ENCODE results near the gene C17orf107.
"Not testable (repeated sequence)": the region's sequence is repeated elsewhere in the genome, so short reads cannot be mapped to it uniquely, and the experiment has no call there.

Gene C17orf107

DNA sequence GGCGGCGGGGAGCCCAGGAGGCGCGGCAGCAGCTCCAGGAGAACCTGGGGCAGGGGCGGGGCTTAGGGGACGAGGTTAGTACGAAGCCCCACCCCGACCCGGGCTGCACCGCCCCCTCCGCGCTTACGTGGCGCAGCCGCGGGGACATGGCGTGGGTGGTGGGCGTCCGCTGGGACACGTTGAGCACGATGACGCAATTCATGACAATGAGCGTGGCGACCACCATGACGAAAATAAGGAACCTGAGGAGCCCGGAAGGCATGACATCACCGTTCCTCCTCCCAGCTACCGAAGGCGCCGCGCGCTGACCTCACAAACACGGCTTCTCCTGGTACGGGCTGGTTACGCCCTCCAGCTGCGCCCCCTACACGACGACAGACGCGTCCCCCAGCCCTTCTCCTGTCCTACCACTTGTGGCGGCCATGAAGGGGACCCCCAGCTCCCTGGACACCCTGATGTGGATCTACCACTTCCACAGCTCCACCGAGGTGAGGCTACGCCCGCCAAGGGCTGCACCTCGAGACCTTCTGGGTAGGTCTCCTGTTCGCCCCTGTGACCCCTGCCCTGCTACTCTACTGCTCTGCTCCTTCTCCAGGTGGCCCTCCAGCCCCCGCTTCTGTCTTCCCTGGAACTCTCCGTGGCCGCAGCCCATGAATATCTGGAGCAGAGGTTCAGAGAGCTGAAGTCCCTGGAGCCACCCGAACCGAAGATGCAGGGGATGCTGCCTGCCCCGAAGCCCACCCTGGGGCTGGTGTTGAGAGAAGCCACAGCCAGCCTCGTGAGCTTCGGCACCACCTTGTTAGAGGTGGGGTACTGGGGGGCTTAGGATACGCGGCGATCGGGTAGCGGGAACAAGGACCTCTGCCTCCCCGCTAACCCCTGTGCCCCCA, at the start of gene C17orf107:
TSS of gene C17orf107 (plus strand) at position 196 of the 890 bp plus-strand sequence. CDS start at position 423, 227 bp downstream.
- no peak for DNase-seq (ENCODE audit: low spot score)

DNA sequence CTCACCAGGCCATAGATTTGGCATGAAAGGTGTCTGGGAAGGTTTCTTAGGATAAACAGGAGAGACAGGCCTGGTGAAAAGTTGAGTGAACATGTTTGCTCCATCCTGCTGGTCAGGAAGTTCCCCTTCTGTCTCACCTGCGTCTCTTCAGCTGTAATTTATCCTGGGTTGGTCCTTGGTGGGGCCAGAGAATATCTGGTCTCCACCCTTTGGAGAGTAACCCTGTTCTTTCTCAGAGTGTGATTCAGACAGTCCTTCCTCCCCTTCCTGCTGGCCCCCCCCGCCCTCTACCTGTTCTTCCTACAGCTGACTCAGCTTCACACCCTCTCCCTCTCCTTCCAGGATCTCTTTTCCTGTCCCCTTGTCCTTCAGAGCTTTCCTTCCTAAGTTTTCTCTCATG, 49.1 kb upstream of the C17orf107 start:
- no peak for DNase-seq (ENCODE audit: low spot score)

DNA sequence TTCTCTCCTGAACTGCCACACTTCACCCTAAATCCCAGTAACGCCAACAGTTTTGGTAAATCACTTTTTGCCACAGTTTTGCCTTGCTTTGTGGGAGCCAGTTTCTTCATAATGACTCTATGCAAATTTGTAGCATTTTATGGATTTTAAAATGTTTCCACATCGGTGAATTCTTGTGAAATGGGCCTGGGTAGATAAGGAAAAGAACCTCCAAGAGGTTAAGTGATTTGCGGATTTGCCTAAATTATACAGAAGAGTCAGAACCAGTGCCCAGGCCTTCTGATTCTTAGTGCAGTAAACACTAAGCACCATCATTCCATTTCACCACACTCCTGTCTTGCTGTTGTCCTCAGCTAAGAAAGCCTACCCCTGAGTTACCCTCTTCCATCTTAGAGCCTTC, 48.3 kb upstream of the C17orf107 start:
- DNase-seq (ENCODE audit: low spot score), result no peak

DNA sequence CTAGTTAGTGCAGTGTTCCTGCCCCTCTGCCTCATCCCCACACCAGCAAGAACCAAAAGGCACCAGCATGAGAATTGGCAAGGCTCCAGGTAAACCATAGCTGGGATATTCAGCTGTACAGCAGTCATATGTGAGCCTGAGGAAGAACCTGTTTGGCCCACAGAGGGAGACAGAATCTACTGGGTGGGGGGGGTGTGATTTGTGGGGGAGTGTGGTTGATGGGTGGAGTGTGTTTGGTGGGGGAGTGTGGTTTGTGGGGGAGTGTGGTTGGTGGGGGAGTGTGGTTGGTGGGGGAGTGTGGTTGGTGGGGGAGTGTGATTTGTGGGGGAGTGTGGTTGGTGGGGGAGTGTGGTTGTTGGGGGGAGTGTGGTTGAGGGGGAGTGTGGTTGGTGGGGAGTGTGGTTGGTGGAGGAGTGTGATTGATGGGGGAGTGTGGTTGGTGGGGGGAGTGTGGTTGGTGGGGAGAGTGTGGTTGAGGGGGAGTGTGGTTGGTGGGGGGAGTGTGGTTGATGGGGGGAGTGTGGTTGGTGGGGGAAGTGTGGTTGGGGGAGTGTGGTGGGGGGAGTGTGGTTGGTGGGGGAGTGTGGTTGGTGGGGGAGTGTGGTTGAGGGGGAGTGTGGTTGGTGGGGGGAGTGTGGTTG, 46.6 kb upstream of the C17orf107 start:
- no peak for DNase-seq (ENCODE audit: low spot score)

DNA sequence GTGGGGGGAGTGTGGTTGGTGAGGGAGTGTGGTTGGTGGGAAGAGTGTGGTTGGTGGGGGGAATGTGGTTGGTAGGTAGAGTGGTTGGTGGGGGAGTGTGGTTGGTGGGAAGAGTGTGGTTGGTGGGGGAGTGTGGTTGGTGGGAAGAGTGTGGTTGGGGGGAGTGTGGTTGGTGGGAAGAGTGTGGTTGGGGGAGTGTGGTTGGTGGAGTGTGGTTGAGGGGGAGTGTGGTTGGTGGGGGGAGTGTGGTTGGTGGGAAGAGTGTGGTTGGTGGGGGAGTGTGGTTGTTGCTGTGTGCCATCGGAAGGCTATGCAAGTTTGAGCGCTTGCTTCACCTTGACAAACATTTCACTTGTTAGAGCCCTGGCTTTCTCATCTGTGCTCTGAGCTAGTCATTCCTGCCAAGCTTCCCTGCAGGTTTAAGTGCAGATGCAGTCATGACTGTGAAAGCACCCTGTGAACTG, 46.1 kb upstream of the C17orf107 start:
- no peak for DNase-seq (ENCODE audit: low spot score)

DNA sequence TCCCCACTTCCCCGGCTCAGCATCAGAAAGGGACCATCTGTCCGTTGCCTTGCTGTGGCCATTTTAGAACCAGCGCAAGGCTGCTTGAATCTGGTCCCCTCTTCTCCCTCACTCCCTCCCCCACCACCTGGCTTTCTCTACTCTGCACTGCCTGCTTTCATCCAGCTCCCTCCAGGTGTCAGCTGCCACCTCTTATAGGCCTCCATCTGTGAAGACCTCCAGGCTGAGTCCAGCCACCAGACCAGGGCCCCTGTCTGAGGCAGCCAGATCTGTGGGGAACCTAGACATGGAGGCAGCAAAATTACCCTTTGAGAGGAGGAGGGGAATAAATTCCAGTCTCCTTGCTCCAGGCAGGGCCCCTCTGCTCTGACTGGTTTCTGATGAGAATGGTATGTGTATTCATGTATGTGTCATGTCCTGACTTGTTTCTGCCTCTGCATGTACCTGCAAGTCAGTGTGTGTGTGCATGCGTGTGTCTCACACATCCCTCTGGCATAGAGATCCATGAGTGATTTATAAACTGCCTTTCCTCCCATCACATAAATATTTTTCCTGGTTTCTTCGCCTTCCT, 45.1 kb upstream of the C17orf107 start:
- DNase-seq (ENCODE audit: low spot score), result no peak

DNA sequence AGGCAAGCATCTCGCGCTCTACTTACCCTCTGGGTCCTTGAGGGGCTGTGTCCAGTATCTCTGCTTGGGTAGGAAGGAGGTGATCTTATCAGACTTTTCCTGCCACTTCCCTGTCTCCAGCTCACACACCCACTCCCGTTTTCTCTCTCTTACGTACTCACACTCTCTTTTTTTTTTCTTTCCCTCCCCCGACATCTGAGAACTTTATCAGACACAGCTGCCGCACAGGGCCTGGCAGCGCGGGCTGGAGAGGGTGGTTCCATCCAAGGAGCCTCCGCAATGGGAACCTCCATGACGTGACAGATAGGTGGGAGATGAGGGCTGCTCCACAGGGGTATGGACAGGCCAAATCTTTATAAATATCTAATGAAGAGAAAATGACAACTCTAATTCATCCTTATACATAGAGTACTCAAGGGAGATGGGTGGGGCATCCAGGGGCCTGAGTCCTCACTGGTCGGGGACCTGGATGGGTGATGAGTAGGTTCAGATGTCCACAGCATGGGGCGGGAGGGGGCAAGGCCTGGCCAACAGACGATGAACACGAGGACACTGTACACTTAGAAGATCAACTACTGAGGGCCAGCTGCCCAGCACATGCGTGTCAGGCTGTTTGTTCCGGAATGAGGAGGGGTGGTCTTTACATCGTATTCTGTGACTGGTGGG, 42.9 kb upstream of the C17orf107 start:
- DNase-seq (ENCODE audit: low spot score), result no peak

DNA sequence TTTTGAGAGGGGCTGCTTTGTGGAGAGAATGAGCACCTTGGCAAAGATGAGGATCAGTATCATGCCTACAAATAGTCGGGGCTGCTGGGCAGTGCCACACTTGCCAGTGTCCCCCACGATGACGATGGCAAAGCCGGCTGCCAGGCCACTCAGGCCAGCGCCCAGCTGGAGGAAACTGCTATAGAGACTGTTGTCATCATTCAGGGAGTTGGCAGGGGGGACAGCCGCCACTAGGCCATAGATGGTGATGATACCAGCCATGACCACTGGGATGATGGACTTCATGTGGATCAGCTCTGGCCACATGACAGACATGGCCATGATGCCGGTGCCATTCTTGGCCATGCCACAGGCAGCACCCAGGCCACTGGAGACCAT, 42.4 kb upstream of the C17orf107 start:
- DNase-seq (ENCODE audit: low spot score), result no peak

DNA sequence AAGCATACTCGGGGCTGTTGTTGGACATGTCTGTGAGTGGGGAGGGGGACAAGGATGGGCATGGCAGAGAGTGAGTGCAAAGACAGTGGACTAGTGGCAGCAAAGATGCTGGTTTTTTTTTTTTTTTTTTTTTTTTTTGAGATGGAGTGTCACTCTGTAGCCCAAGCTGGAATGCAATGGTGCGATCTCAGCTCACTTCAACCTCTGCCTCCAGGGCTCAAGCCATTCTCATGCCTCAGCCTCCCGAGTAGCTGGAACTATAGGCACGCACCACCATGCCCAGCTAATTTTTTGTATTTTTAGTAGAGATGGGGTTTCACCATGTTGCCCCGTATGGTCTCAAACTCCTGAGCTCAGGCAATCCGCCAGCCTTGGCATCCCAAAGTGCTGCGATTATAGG, 42.0 kb upstream of the C17orf107 start:
- not testable (repeated sequence) for DNase-seq (ENCODE audit: low spot score)

DNA sequence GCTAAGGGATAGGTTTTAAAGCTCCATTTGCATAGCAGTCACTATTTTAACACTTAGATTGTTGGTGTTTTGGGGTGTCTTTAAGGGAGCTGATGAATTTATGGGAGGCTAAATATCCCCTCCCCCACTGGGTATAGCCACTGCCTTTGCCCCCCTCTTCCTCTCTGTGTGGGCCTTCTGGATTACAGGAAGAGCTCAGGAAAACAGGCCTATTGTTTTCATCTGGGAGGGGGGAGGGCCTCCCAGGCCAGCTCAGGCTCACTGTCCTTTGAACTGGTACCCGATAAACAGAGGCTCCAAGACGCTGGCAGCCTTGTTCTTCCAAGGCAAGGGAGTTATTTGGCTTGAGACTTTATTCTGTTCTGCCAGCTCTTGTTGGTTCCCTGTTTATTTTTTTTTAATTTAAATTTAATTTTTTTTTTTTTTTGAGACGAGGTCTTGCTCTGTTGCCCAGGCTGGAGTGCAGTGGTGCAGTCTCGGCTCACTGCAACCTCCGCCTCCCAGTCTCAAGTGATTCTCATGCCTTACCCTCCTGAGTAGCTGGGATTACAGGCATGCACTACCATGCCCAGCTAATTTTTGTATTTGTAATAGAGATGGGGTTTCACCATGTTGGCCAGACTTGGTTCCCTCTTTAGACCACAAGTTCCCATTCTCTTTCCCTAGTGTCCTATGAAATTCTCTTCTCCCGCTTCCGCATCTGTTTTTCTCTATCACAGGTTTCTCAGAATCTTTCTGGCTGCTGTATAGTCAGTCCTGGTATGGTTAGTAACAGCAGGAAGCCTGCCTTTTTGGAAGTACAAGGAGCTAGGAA, 41.1 kb upstream of the C17orf107 start:
- peak; percentile 28 for DNase-seq (ENCODE audit: low spot score)

DNA sequence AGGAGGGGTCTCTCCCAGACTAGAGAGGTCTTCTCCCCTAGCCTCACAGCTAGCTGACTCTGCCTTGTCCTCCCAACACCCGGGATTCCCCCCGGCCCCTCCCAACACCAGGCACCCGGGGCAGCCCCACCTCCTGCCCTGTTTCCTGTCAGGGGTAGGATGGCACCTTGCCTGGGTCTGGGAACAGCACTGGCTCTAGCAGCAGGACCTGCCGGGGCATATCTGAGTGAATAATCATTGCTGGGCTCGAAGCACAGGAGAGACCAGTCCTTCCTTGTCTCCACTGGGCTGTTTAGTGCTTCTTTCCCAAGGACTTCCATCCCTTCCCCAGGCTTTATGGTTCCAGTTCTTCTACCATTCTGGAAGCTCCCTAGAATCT, 40.5 kb upstream of the C17orf107 start:
- DNase-seq (ENCODE audit: low spot score), result peak; percentile 22

DNA sequence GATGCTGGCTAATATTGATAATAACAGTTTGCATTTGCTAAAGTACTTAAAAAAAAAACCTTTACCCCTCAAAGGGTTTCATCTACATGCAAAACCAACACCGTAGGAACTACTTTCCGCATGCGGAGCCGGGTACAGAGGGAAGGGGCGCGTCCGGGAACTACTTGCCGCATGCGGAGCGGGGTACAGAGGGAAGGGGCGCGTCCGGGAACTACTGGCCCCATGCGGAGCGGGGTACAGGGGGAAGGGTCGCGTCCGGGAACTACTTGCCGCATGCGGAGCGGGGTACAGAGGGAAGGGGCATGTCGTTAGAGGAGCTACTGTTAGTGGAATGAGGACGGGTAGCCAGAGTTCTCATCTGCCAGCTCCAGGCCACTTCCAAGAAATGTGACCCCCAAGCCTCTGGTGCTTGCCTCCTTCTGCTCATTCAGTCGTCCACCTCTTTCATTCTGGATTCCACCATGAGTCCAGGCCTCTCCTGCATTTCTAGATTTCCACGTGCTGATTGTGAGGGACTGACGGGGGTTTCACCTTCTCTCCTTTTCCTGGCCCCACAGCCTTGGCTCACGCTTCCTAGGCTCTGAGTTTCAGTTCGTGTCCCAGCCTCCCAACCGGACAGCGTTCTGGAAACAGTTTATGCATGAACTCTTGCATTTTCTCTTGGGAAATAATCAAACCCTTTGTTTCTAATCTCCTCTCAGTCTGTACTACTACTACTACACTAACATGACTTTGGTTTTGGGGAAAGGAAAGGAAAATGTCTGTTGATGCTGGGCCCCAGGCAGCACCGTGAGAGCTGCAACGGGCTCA, 39.3 kb upstream of the C17orf107 start:
- no peak for DNase-seq (ENCODE audit: low spot score)

DNA sequence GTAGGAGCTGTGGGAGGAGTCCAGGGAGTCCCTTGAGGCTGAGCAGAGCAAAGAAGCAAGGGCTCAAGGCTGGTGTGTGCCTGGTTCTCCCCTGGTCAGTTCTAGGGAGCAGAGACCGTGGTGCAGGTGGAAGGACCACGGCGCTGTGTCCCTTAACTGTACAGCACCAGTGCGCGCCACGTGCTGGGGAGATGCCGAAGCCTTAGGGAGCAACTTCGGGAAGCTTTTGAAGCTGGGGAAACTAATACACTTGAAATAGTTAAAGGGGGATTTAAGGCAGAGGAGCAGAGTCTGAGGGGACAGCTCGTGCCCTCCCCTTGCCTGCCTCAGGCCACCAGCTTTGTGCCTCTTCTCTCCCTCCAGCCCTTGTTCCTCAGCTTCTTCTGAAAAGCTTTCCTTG, 38.7 kb upstream of the C17orf107 start:
- DNase-seq (ENCODE audit: low spot score), result no peak

DNA sequence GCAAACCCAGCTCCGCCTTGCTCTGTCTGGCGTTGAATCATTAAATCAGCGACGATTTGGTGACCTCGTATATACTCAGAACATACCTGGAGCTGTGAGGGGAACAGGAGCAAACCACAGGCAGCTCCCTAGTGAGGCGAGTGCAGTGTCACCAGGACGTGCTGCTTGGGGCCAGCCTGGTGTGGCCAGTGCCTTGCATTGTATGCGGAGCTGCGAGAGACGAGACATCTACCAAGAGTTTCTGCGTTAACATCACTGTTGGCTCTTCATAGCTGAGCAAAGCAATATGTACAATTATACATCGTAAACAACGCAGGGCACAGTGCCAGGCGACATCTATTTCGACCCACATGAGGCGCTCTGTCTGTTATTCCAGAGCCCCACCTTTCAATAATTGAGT, 38.3 kb upstream of the C17orf107 start:
- no peak for DNase-seq (ENCODE audit: low spot score)

DNA sequence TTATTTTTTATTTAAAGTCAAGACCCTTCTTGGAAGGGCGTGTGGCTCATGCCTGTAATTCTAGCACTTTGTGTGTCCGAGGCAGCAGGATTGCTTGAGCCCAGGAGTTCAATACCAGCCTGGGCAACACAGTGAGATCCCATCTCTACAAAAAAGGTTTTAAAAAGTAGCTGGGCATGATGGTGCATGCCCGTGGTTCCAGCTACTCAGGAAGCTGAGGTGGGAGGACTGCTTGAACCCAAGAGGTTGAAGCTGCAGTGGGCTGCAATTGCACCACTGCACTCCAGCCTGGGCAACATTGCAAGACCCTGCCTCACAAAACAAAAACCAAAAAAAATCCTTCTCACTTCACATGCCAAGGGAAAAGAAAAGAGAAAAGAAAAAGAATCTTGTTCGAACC, 36.6 kb upstream of the C17orf107 start:
- no peak for DNase-seq (ENCODE audit: low spot score)

DNA sequence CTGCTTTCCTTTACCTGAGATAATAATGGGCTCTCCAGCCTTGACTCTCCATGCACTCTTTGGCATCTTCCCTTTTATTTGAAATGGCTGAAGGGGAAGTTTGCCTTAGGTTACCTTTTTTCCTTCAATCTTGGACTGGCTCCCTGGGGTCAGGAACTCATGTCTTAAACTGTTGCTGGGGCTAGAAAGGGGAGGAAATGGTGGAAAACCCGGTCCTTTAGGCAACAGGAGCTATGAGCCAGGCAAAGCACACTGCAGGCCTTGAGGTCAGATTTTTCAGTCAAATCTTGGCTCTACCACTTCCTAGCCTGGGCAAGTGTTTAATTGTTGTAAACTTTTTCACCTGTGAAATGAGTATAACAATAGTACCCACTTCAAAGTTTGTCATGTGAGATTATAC, 36.0 kb upstream of the C17orf107 start:
- no peak for DNase-seq (ENCODE audit: low spot score)

DNA sequence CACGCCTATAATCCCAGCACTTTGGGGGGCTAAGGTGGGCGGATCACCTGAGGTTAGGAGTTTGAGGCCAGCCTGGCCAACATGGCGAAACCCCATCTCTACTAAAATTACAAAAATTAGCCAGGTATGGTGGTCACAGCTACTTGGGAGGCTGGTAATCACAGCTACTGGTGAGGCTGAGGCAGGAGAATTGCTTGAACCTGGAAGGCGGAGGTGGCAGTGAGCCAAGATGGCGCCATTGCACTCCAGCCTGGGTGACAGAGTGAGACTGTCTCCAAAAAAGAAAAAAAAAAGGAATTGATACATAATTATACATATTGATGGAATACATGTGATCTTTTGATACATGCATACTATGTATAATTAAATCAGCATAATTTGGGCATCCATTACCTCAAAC, 31.8 kb upstream of the C17orf107 start:
- not testable (repeated sequence) for DNase-seq (ENCODE audit: low spot score)

DNA sequence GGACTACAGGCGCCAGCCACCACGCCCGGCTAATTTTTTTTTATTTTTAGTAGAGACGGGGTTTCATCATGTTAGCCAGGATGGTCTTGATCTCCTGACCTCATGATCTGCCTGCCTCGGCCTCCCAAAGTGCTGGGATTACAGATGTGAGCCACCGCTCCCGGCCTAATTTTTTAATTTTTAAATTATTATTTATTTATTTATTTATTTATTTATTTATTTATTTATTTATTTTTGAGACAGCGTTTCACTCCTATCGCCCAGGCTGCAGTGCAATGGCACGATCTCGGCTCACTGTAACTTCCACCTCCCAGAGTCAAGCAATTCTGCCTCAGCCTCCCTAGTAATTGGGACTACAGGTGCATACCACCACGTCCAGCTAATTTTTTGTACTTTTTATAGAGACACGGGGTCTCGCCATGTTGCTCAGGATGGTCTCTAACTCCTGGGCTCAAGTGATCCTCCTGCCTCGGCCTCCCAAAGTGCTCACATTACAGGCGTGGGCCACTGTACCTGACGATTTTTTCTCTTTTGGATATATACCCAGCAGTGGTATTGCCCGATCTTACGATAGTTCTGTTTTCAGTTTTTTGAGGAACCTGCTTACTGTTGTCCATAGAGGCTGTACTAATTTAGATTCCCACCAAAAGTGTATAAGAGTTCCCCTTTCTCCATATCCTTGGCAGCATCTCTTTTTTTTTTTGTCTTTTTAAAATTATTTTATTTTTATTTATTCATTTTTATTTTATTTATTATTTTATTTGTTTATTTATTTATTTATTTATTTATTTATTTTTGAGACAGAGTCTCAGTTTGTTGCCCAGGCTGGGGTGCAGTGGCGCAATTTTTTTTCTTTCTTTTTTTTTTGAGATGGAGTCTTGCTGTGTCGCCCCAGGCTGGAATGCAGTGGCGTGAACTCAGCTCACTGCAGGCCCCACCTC, 30.0 kb upstream of the C17orf107 start:
- DNase-seq (ENCODE audit: low spot score), result not testable (repeated sequence)

DNA sequence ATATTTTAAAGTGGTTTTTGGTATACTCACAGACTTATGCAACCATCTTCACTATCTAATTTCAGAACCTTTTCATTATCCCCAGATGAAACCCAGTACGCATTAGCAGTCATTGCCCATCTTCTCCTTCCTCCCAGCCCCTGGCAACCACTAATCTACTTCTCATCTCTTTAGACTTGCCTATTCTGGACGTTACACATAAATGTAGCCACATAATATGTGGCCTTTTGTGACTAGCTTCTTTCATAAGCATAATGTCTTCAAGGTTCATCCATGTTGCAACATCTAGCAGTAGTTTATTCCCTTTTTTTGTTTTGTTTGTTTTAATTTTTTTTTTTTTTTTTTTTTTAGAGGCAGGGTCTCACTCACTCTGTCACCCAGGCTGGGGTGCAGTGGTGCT, 28.5 kb upstream of the C17orf107 start:
- DNase-seq (ENCODE audit: low spot score), result no peak

DNA sequence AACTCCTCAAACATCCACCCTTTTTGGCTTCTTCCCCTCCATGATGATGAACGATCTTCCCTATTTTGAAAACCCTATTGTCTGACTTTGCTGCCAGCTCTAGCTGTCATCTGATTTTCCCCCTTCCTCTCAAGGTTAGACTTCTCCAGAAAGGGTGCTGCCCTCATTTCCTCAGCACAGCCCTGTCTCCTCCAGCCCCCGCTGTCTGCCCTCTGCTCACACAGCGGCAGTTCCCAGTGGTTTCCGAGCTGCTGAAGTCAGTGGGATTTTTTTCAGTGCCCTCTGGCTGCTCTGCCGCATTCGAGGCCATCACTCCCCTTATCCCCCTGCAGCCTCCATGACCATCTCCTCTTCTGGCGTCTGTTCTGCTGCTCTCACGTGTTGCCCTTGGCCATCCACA, 26.6 kb upstream of the C17orf107 start:
- no peak for DNase-seq (ENCODE audit: low spot score)

Data from SW480 (cell line).